GM19467 (cell line): Measurements from ENCODE around the gene GPR161.

Experiments used
- ATAC-seq: cut with Tn5 transposase; IDR thresholded peaks from one replicate; pipeline ENCODE4 v1.9.1; 2021; ENCODE audit warnings: mild to moderate bottlenecking, moderate library complexity; ENCODE audit not compliant: unreplicated experiment

The GPR161 gene

DNA sequence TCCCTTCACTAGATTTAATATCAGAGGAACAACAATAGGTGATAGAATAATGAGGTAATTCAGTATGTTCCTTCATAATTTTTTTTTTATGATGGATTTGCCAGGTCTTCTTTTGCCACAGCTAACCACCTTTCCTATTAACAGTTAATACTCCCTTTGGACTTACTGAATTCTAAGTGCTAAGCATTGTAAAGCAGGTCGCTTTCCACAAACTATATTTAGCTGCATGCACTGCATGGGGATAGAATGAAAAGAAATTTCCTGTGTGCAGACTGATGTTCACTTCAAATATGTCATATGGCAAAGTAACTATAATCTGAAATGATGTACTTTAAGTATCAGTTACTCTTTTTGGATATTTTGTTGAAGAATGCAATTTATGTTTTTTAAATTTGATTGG is 85.8 kb downstream of the GPR161 start:
- ATAC-seq = no peak

DNA sequence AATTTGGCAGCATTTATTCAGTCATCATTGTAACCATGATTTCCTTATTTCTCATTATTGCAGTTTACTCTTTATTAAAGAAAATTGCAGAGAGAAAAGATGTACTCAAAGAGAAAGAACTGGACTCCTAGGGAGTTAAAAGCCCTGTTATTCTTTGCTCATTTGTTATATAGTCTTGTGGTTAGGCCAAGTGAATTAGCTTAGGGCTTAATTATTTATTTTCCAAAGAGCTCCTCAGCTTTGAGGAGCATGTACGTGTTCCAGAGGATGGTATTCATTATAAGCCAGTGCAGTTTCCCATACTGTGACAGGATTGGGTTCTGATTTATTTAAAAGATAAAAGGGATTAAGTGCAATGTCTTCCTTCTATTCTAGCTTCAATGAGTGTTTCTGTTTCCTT is 86.4 kb downstream of the GPR161 start:
- ATAC-seq = no peak

DNA sequence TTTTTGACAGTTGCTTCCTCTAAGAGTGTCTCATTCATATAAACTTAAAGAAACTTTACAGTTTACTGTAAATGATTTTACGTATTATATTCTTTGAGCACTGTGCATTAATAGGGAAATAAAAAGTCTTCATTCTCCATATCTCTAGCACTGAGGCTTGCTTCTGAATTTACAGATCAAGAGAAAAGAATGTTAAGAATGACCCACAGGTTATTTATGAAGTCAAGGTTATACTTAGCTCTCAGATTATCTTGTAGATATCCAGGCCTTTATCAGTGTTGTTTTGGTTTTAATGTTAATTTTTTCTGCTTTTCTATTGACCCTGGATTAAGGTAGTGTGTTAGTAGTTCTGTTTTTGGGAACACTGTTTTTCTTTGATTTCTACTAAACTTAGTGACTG is 91.4 kb downstream of the GPR161 start:
- no peak for ATAC-seq

DNA sequence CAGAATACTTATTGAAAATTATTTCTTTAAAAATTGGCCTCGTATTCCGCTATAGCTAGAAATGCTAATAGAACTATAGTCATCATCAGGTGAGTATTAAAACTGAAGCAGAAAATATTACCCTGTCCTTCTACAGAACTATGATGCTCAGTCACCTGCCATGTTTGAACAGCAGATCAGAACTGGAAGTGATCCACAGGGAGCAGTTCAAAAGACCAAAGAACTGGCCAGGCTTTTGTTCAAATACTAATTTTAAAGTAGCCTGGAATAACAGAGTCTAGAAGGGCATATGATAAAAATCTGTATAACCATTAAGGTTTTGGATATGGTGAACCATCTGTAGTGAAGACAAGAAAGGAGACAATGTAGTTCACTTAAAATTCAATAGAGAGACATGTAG is 94.4 kb downstream of the GPR161 start:
- ATAC-seq = no peak

DNA sequence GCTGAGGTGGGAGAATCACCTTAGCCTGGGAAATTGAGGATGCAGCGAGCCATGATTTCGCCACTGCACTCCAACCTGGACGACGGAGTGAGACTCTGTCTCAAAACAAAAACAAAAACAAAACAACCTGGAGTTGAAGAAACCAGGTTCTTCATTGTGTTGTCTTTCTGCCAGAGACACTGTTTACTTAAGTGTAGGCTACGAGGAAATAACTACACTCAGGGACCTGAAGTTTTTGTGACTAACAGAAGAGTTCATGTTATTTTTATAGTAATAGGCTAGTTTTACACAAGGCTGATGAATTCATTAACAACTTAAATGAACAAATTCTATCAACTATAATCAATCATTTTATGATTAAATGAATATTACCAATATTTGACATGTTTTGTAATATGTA is 101.4 kb downstream of the GPR161 start:
- no peak for ATAC-seq

DNA sequence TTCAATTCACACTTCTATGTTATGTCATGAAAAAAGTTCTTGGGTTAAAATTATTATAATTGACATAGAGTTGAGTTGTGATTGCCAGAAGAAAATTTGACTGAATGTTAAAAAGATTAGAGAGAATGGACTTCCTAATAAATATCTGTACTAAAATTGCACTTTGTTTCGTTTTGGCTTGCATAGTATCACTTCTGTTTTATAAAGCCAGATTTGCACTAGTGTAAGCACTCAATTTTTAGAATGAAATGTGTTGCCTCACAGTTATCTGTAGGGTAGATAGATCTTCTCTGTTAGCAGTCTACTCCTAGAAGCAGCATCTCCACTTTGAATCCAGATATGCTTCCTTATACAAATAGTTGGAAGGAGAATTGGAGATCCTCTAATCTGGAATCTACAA is 104.7 kb downstream of the GPR161 start:
- ATAC-seq = no peak

DNA sequence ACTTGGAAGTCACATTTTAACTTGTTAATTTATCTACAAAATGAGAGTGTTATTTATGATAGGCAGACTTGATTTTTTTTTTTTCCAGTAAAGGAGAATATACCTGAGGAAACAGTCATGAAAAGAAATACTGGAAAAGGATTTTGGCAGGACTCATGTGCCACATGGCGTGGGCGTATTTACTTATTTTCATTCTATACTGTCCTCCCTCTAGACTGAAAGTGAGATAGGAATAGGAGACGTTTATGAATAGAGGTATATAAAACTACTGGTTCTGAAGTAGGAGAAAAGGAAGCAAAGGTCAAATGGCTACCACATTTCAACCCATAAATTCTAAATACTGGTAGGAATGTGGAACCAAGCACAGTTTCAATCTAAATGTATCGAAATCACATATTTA is 105.1 kb downstream of the GPR161 start:
- no peak for ATAC-seq

DNA sequence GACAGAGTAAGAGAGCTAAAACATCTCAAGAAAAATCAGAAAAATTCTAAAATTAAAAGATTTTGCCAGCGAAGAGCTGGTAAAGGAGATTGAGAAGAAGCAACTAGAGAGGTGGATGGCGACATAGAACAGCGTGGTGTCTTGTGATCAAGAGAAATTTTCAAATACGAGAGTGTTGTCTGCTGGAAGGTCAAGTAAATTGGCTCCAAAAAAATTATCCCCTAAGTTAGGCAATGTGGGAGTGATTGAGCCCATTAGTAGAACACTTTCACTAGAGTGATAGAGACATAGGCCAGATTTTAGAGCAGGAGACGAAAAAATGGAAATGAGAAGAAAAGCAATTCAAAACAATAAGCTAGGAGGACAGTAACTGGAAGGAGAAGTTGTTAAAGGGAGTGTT is 105.5 kb downstream of the GPR161 start:
- no peak for ATAC-seq
